ENCODE results near the gene TAS2R3.

TAS2R3 gene

GRCh38 chr7:141729020-141729419 is 34.9 kb upstream of the TAS2R3 start:
- DNase-seq (ENCODE audit: low read depth): no peak
- TF ChIP-seq, protein P1, sequence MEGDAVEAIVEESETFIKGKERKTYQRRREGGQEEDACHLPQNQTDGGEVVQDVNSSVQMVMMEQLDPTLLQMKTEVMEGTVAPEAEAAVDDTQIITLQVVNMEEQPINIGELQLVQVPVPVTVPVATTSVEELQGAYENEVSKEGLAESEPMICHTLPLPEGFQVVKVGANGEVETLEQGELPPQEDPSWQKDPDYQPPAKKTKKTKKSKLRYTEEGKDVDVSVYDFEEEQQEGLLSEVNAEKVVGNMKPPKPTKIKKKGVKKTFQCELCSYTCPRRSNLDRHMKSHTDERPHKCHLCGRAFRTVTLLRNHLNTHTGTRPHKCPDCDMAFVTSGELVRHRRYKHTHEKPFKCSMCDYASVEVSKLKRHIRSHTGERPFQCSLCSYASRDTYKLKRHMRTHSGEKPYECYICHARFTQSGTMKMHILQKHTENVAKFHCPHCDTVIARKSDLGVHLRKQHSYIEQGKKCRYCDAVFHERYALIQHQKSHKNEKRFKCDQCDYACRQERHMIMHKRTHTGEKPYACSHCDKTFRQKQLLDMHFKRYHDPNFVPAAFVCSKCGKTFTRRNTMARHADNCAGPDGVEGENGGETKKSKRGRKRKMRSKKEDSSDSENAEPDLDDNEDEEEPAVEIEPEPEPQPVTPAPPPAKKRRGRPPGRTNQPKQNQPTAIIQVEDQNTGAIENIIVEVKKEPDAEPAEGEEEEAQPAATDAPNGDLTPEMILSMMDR (conservative IDR thresholded peaks at IDR 0.05; ENCODE audit: control insufficient read depth, insufficient read depth, low read depth, low read length): no peak
- no peak overlapping the region for H3K4me3 ChIP-seq (ENCODE audit: control insufficient read depth, low read depth, low read length)

- TF ChIP-seq, protein P1 (conservative IDR thresholded peaks at IDR 0.05; ENCODE audit: control insufficient read depth, insufficient read depth, low read depth, low read length): no peak
- no peak overlapping the region for H3K4me3 ChIP-seq (ENCODE audit: control insufficient read depth, low read depth, low read length)
- DNase-seq (ENCODE audit: low read depth): no peak
These were observed 32.3 kb upstream of the TAS2R3 start for GRCh38 chr7:141731476-141732149.

DNA sequence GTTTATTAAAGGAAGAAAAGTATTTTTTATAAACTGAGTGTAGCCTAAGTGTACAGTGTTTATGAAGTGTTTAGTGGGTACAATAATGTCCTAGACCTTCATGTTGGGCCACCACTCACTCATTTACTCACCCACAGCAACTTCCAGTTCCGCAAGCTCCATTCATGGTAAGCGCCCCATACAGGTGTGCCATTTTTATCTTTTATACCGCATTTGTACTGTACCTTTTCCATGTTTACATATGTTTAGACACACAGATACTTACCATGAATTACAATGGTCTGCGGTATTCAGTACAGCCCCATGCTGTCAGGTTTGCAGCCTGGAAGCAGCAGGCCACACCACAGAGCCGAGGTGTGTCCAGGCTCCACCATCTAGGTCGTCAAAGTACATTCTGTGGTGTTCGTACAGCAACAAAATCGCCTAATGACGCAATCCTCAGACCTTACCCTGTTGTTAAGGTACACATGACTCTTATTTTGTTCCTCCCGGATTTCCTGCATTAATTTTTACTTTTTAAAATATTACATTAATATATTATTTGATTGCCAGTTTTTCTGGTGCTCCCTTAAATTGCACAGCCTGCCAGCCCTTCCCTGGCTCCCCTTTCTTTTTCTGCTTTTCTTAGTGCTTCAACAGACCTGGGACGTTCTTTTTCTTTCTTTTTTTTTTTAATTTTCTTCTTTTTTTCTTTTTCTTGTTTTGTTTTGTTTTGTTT is 26.6 kb upstream of the TAS2R3 start:
- TF ChIP-seq, protein P1 (conservative IDR thresholded peaks at IDR 0.05; ENCODE audit: control insufficient read depth, insufficient read depth, low read depth, low read length): no peak
- DNase-seq (ENCODE audit: low read depth): peak; percentile 52
- peak overlapping the region; percentile 87 for H3K4me3 ChIP-seq (ENCODE audit: control insufficient read depth, low read depth, low read length)

DNA sequence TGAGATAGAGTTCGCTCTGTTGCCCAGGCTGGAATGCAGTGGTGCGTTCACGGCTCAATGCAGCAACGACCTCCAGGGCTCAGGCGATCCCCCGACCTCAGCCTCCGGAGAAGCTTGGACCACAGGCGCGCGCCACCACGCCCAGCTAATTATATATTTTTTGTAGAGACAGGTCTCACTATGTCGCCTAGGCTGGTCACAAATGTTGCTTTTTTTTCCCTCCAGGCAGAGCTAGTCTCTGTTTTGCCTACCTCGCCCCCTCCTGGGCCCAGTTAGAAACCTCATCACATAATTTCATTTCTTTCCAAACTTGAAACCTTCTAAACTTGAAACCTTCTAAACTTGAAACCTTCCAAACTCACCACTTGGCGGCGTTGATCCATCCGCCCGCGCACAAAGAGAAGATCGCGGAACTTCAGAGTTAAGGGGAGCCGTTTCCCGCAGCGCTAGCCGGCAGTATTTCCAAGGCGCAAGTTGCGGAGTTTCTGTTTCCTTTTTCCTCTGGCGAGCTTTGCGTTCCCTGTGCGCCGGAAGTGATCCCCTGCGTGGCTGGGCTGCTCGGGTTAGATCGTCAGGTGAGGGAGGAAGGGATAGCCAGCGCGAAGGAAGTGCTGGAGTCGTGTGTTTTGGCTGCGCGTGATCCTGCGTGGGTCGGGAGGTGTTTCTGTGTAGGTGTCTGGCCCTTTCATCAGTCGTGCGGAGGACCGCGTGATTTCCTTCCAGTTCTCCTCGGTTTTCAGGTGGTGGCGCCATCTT is 25.9 kb upstream of the TAS2R3 start, which contains the start of gene SSBP1:
Gene SSBP1 (plus strand): TSS at position 523 of the 756 bp plus-strand sequence. CDS start 809 bp downstream, outside the sequence.
- TF ChIP-seq, protein P1 (conservative IDR thresholded peaks at IDR 0.05; ENCODE audit: control insufficient read depth, insufficient read depth, low read depth, low read length): peak; percentile 67
- H3K4me3 ChIP-seq (ENCODE audit: control insufficient read depth, low read depth, low read length): peak within 1 kb of the TSS; percentile 87
- peak; percentile 96 for DNase-seq (ENCODE audit: low read depth)

GRCh38 chr7:141738592-141739013 is 25.3 kb upstream of the TAS2R3 start:
- H3K4me3 ChIP-seq (ENCODE audit: control insufficient read depth, low read depth, low read length): peak overlapping the region; percentile 87
- no peak for DNase-seq (ENCODE audit: low read depth)
- TF ChIP-seq, protein P1 (conservative IDR thresholded peaks at IDR 0.05; ENCODE audit: control insufficient read depth, insufficient read depth, low read depth, low read length): no peak

DNA sequence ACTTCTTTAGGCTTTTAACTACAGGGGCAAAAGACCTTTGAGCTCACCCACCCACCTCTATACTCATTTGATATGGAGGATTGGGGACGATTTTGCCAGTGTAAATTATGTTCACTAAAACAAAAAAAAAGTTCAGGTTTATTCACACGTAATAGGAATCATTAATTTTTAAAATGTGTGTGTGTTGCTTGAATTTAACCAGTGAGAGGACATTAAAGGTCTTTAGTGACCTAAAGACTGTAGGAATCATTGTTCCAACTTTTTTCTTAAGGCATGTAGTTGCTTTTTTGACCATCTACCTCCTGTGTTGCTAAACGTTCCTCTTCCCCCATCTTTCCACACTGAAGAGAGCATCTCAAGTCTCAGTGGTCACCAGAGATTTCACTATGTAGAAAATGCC is 24.6 kb upstream of the TAS2R3 start:
- H3K4me3 ChIP-seq (ENCODE audit: control insufficient read depth, low read depth, low read length): peak overlapping the region; percentile 87
- DNase-seq (ENCODE audit: low read depth): no peak
- TF ChIP-seq, protein P1 (conservative IDR thresholded peaks at IDR 0.05; ENCODE audit: control insufficient read depth, insufficient read depth, low read depth, low read length): no peak
